Osteocyte (in vitro differentiated cells): ENCODE results near the gene SLC1A4. TPM values are rescaled to one million over a fixed set of nuclear protein-coding genes. Genes with fewer than 3 reads are reported as not detected.

Experiments used
- DNase-seq: peaks from one replicate; pipeline ENCODE4 v3.0.0; 2021; ENCODE audit warnings: mixed read lengths; ENCODE audit not compliant: unreplicated experiment; ENCODE audit errors: extremely low spot score
- H3K27ac Mint-ChIP-seq: one replicate; pipeline ENCODE4 v1.8.0; 2021; ENCODE audit warnings: mild to moderate bottlenecking, mixed read lengths; ENCODE audit not compliant: unreplicated experiment
- H3K27me3 Mint-ChIP-seq: one replicate; pipeline ENCODE4 v1.8.0; 2021; ENCODE audit warnings: mixed read lengths; ENCODE audit not compliant: unreplicated experiment
- H3K36me3 Mint-ChIP-seq: one replicate; pipeline ENCODE4 v1.8.0; 2021; ENCODE audit warnings: mixed read lengths; ENCODE audit not compliant: unreplicated experiment
- H3K4me1 Mint-ChIP-seq: one replicate; pipeline ENCODE4 v1.8.0; 2021; ENCODE audit warnings: mixed read lengths; ENCODE audit not compliant: unreplicated experiment
- H3K4me3 Mint-ChIP-seq: one replicate; pipeline ENCODE4 v1.8.0; 2021; ENCODE audit warnings: mild to moderate bottlenecking, moderate library complexity, mixed read lengths; ENCODE audit not compliant: unreplicated experiment
- H3K9me3 Mint-ChIP-seq: one replicate; pipeline ENCODE4 v1.8.0; 2021; ENCODE audit warnings: mixed read lengths; ENCODE audit not compliant: unreplicated experiment
- total RNA-seq: library from RNA; stranded (reverse); gene quantifications from 2 replicates; pipeline ENCODE4 v1.2.1, GENCODE V29; 2021
- TF ChIP-seq, protein P1 (sequence below): fragments of 200-600 bp; sonication (generic); IDR thresholded peaks from 2 replicates; pipeline ENCODE4 v1.5.0; 2021; ENCODE audit warnings: antibody characterized with exemption, mild to moderate bottlenecking, moderate library complexity

The SLC1A4 gene
- total RNA-seq, 1 donor from 2014 or later, result 78.7 TPM

- no peaks in the 10 kb centered on the region for H3K27me3 Mint-ChIP-seq
- no peak overlapping the region for H3K4me3 Mint-ChIP-seq
- TF ChIP-seq, protein P1, sequence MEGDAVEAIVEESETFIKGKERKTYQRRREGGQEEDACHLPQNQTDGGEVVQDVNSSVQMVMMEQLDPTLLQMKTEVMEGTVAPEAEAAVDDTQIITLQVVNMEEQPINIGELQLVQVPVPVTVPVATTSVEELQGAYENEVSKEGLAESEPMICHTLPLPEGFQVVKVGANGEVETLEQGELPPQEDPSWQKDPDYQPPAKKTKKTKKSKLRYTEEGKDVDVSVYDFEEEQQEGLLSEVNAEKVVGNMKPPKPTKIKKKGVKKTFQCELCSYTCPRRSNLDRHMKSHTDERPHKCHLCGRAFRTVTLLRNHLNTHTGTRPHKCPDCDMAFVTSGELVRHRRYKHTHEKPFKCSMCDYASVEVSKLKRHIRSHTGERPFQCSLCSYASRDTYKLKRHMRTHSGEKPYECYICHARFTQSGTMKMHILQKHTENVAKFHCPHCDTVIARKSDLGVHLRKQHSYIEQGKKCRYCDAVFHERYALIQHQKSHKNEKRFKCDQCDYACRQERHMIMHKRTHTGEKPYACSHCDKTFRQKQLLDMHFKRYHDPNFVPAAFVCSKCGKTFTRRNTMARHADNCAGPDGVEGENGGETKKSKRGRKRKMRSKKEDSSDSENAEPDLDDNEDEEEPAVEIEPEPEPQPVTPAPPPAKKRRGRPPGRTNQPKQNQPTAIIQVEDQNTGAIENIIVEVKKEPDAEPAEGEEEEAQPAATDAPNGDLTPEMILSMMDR, result no peak
- no peaks in the 10 kb centered on the region for H3K9me3 Mint-ChIP-seq
- no peak overlapping the region for H3K27ac Mint-ChIP-seq
- no peak for DNase-seq
- peaks cover 28% of the 10 kb centered on the region for H3K4me1 Mint-ChIP-seq
- H3K36me3 Mint-ChIP-seq, result no peaks in the 10 kb centered on the region
Measured at GRCh38 chr2:64972876-64973275, 16.3 kb upstream of the SLC1A4 start.

DNA sequence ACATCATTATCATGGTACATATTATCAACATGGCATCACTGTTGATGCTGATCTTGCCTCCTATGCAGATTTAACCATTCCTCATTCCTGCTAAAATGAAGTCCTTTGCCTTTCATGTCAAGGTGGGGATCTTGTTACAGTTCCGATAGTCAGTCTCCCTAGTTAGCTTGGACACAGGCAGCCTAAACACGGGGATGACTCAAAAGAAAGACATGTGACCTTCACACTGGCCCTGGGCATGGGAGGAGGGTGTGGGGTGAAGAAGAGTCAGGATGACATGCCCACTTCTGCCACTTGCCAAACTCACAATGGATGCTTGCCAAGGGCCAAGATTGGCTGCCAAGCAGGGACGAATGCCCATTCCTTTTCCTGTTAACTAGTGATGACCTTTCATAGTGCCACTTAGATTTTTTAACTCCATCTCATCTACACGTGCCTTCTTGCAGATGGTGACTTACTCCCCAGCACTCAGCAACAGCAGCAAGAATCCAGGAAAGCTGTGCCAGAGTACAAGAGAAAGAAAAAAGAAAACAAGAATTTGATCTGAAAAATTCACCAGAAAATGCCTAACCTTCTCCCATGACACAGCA, 13.9 kb upstream of the SLC1A4 start:
- Mint-ChIP-seq H3K9me3 (no peaks in the 10 kb centered on the region), H3K4me1 (peaks cover 46% of the 10 kb centered on the region), H3K27me3 (no peaks in the 10 kb centered on the region), H3K4me3 (peak overlapping the region; percentile 8), H3K36me3 (no peaks in the 10 kb centered on the region), H3K27ac (peak overlapping the region; percentile 83)
- TF ChIP-seq, protein P1, result no peak
- DNase-seq, result no peak

GRCh38 chr2:64976276-64976675, 12.9 kb upstream of the SLC1A4 start:
- Mint-ChIP-seq H3K9me3 (no peaks in the 10 kb centered on the region), H3K4me1 (peaks cover 46% of the 10 kb centered on the region), H3K4me3 (no peak overlapping the region)

DNA sequence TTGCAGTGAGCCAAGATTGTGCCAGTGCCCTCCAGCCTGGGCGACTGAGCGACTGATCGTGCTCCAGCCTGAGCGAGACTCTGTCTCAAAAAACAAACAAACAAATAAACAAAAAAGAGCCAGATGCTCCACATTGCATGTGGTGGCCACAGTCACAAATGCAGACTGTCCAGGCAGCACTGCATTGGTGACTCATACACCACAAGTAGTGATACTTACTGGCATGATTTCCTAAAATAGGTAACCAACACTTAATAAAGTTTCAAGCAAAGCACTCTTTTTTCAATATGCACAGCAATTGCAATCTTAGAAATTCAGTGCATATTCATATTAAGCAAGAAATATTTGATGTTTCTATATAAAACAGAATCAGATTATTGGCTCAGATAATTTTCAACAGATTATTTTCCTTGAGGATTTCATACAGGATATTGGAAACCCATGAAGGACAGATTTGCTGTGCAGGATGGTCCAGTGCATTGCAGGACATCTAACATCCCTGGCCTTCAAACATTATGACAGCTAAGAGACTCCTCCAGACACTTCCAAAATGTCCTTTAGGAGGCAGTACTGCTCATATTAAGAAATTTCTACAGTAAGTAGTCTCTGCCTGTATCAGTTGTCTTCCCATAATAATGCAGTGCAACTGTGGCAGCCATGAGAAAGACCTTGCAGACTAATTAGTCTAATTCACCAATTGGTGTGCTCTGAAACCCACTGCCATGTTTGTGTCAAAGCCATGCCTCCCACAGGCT, 10.5 kb upstream of the SLC1A4 start:
- H3K4me1 Mint-ChIP-seq, result peaks cover 46% of the 10 kb centered on the region
- H3K9me3 Mint-ChIP-seq, result no peaks in the 10 kb centered on the region
- no peak for DNase-seq
- H3K36me3 Mint-ChIP-seq, result no peaks in the 10 kb centered on the region
- TF ChIP-seq, protein P1, result peak; percentile 30
- H3K27ac Mint-ChIP-seq, result no peak overlapping the region
- no peaks in the 10 kb centered on the region for H3K27me3 Mint-ChIP-seq
- no peak overlapping the region for H3K4me3 Mint-ChIP-seq

More at GRCh38 chr2:64976276-64976675, 12.9 kb upstream of the SLC1A4 start:
- peak overlapping the region; percentile 83 for H3K27ac Mint-ChIP-seq
- H3K27me3 Mint-ChIP-seq, result no peaks in the 10 kb centered on the region
- TF ChIP-seq, protein P1, result no peak
- DNase-seq, result no peak
- H3K36me3 Mint-ChIP-seq, result no peaks in the 10 kb centered on the region

- Mint-ChIP-seq H3K36me3 (no peaks in the 10 kb centered on the region), H3K27ac (peak overlapping the region; percentile 13), H3K9me3 (no peaks in the 10 kb centered on the region), H3K4me3 (no peak overlapping the region), H3K4me1 (peaks cover 41% of the 10 kb centered on the region), H3K27me3 (no peaks in the 10 kb centered on the region)
- DNase-seq, result no peak
- TF ChIP-seq, protein P1, result no peak
Measured at GRCh38 chr2:64979744-64980143, 9.5 kb upstream of the SLC1A4 start.
